Breast epithelium (tissue), 3 donors: ENCODE results near the gene TNS1.

Experiments
- POLR2A ChIP-seq: fragments of 450-650 bp; IDR thresholded peaks from one replicate; pipeline ENCODE4 v1.6.1; 2016; ENCODE audit warnings: antibody characterized with exemption, mild to moderate bottlenecking, moderate library complexity
- POLR2AphosphoS5 ChIP-seq, 3 donors: sonication (generic); formaldehyde crosslinking; IDR thresholded peaks; one replicate each; pipeline ENCODE4 v1.6.1; 2017; ENCODE audit warnings: antibody characterized with exemption in 3 of 3
- TF ChIP-seq, protein P1 (sequence below), 3 donors: fragments of 450-650 bp; IDR thresholded peaks; one replicate each; pipeline ENCODE4 v1.5.1; 2016 to 2017; ENCODE audit warnings: antibody characterized with exemption in 3 of 3, mild to moderate bottlenecking in 3 of 3, moderate library complexity in 3 of 3

GRCh38 chr2:217947383-217948350 is 55.1 kb downstream of the TNS1 start:
- TF ChIP-seq, protein P1, sequence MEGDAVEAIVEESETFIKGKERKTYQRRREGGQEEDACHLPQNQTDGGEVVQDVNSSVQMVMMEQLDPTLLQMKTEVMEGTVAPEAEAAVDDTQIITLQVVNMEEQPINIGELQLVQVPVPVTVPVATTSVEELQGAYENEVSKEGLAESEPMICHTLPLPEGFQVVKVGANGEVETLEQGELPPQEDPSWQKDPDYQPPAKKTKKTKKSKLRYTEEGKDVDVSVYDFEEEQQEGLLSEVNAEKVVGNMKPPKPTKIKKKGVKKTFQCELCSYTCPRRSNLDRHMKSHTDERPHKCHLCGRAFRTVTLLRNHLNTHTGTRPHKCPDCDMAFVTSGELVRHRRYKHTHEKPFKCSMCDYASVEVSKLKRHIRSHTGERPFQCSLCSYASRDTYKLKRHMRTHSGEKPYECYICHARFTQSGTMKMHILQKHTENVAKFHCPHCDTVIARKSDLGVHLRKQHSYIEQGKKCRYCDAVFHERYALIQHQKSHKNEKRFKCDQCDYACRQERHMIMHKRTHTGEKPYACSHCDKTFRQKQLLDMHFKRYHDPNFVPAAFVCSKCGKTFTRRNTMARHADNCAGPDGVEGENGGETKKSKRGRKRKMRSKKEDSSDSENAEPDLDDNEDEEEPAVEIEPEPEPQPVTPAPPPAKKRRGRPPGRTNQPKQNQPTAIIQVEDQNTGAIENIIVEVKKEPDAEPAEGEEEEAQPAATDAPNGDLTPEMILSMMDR (IDR thresholded peaks at IDR 0.05) = no peak
- TF ChIP-seq POLR2A (no peak), POLR2AphosphoS5 (IDR thresholded peaks at IDR 0.05) (no peak)
